SK-MEL-5 (cell line): ENCODE data around the gene AKR1B15. TPM values are rescaled to one million over a fixed set of nuclear protein-coding genes. Genes with fewer than 3 reads are reported as not detected.

ENCODE experiments used
- DNase-seq: peaks from one replicate; pipeline ENCODE4 v3.0.0-alpha.2; 2016; ENCODE audit warnings: low read depth, low spot score
- in situ Hi-C: cut with HindIII; loops from 2 replicates; pipeline ENCODE4 v1.10.0; 2016; ENCODE audit warnings: low sequenced_read_pairs, high pct_unique_total_duplicates, low pct_unique_long_range_greater_than_20kb
- total RNA-seq: library from RNA; depleted of rRNA; stranded (reverse); fragments of >200 nt; shearing (Covaris generic); gene quantifications from 2 replicates; pipeline ENCODE4 v1.2.3, GENCODE V29; 2014; rRNA removed

The AKR1B15 gene
- total RNA-seq, 1 experiment from 2014 or later, result 0.08 TPM

- no peak for DNase-seq
- in situ Hi-C loops, result no loop called here
Measured at GRCh38 chr7:134625550-134625949, 76.6 kb downstream of the AKR1B15 start.

DNA sequence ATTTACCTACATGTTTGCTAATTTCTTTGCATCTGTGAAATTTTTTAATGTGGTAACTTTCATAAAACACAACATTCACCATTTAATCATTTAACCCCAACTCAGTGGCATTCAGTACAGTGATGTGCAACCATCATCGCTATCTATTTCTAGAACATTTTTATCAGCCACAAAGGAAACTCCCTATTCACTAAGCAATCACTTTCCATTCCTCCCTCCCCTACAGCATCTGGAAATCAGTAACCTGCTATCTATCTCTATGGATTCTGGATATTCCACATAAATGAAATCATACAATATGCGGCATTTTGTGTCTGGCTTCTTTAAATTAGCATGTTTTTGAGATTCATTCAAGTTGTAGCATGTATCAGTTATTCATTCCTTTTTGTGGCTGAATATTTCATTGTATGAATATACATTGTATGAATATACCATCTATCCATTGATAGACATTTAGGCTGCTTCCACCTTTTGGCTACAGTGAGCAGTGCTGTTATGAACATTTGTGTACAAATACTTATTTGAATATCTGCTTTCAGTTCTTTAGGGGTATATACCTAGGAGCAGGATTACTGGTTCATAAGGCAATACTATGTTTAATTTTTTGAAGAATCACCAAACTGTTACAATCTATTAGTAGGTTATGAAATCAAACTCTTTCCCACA is 78.3 kb downstream of the AKR1B15 start:
- in situ Hi-C loops, result no loop called here
- no peak for DNase-seq

GRCh38 chr7:134627775-134628153 is 78.9 kb downstream of the AKR1B15 start:
- DNase-seq, result no peak
- in situ Hi-C loops, result no loop called here

GRCh38 chr7:134629445-134629844 is 80.5 kb downstream of the AKR1B15 start:
- in situ Hi-C loops, result no loop called here
- DNase-seq, result no peak

Other genes with a start within 250 kb of the AKR1B15 start
- 88.8 and 104 TPM in 2 replicates for gene SLC35B4, start 232.2 kb upstream of the AKR1B15 start, total RNA-seq
- gene AKR1B1, start 90.0 kb upstream of the AKR1B15 start, total RNA-seq, result 85.0 and 94.1 TPM in 2 replicates
- gene AKR1B10, start 21.5 kb upstream of the AKR1B15 start, total RNA-seq, result 0.26 TPM in 1 of 2 replicates, not detected in the other
- 21.8 and 22.6 TPM in 2 replicates for gene BPGM, start 97.7 kb downstream of the AKR1B15 start, total RNA-seq
- 182 TPM in 2 replicates for gene CALD1, start 230.5 kb downstream of the AKR1B15 start, total RNA-seq